MM.1S (cell line): Measurements from ENCODE around the gene UST.

Source experiments
- CTCF ChIP-seq: fragments of 300-600 bp; sonication (generic); IDR thresholded peaks from 2 replicates; pipeline ENCODE4 v1.5.1; 2016; ENCODE audit warnings: antibody characterized with exemption, low read length, mixed read lengths
- EZH2 ChIP-seq: fragments of 300-600 bp; sonication (generic); optimal IDR thresholded peaks from 2 replicates; pipeline ENCODE3; 2017; ENCODE audit warnings: low read depth, mild to moderate bottlenecking, antibody characterized with exemption, low read length, mixed read lengths
- EZH2phosphoT487 ChIP-seq: fragments of 300-600 bp; sonication (generic); IDR thresholded peaks from 2 replicates; pipeline ENCODE4 v1.6.1; 2018; ENCODE audit warnings: antibody characterized with exemption, low read length

GRCh38 chr6:149049230-149049629 lies 302.4 kb downstream of the UST start:
- TF ChIP-seq CTCF (no peak), EZH2 (no peak), EZH2phosphoT487 (no peak)
